ENCODE data around the gene PDGFRB.

PDGFRB gene

DNA sequence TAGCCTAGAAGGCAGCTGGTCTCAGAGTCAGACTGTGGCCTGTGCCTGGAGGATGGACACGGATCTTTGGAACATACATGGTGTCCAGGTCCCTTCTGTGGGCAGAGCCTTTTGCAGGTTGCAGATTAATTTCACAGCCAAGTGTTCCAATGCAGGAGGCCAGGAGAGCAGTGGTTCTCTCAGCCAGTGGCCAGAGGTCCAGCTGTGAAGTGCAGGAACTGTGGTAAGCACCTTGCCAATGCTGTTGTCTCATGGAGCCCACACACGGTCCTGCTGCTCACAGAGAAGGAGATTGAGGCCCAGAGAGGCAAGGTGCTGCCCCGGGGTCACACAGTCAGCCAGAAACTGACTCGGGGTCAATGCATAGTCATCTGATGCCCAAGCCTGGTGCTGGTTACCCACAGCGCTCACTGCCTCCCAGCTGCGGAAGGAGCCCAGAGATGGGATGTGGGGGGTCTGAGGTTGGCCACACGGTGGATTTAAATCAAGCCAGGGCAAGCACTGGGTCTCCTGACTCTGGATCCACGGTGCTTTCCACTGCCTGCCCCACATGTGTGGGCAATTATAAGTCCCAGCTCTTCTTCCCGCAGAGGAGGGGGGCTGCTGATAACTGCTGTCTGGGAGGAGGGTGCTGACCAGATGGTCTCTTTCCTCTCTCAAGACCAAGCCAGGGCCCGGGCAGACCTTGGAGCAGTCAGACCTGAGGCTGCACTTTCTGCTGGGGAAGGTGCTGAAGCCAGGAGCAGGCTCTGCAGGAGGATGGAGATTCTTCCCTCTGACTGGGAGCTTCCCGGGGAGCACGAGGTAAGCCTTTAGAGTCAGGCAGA is 2.8 kb downstream of the PDGFRB start:
- Histone ChIP-seq H3K4me3 (replicated peaks; ENCODE audit: insufficient read depth, low read length) (no peak overlapping the region), H3K27me3 (ENCODE audit: insufficient read depth, poor library complexity, severe bottlenecking) (peaks cover 8% of the 10 kb centered on the region), H3K27ac (replicated peaks) (no peak overlapping the region)
- TF ChIP-seq CTCF (IDR thresholded peaks at IDR 0.05; ENCODE audit: insufficient read depth, low read length) (no peak), GABPA (IDR thresholded peaks at IDR 0.05; ENCODE audit: low read depth) (no peak), REST (IDR thresholded peaks at IDR 0.05; ENCODE audit: insufficient replicate concordance, low read depth) (no peak), POLR2AphosphoS5 (IDR thresholded peaks at IDR 0.05; ENCODE audit: low read depth) (no peak), SPI1 (IDR thresholded peaks at IDR 0.05; ENCODE audit: borderline replicate concordance, low read depth) (no peak)
- no peak for DNase-seq (ENCODE audit: low read depth in 1 of 2, low spot score in 1 of 2)

DNA sequence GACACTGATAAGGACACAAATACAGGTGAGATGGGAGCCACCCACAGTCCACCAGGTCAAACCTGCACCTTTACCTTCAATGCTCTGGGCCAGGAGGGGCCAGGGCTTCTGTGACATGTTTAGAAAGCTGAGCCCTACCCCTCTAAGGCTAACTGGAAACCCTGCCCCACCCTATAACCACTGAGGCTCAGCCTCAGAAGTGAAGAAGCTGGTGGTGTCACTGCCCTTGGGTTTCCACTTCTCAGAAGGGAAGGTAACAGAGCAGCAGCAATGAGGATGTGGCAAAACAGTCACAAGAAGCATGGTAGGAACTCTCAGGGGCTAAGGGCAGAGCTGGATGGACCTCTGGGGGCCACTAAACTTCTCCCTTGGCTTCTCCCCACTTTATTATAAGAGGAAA is 6.0 kb downstream of the PDGFRB start:
- no peak overlapping the region for H3K27ac ChIP-seq (replicated peaks)
- no peaks in the 10 kb centered on the region for H3K27me3 ChIP-seq (ENCODE audit: insufficient read depth, poor library complexity, severe bottlenecking)
- TF ChIP-seq POLR2AphosphoS5 (IDR thresholded peaks at IDR 0.05; ENCODE audit: low read depth) = no peak
- DNase-seq (ENCODE audit: low read depth in 1 of 2, low spot score in 1 of 2) = no peak
- H3K4me3 ChIP-seq (replicated peaks; ENCODE audit: insufficient read depth, low read length) = no peak overlapping the region

- Histone ChIP-seq H3K27ac (replicated peaks) (no peak overlapping the region), H3K4me3 (replicated peaks; ENCODE audit: insufficient read depth, low read length) (no peak overlapping the region), H3K27me3 (ENCODE audit: insufficient read depth, poor library complexity, severe bottlenecking) (no peaks in the 10 kb centered on the region)
- DNase-seq (ENCODE audit: low read depth in 1 of 2, low spot score in 1 of 2) = no peak
- TF ChIP-seq SPI1 (IDR thresholded peaks at IDR 0.05; ENCODE audit: borderline replicate concordance, low read depth) (no peak), CTCF (IDR thresholded peaks at IDR 0.05; ENCODE audit: insufficient read depth, low read length) (no peak), GABPA (IDR thresholded peaks at IDR 0.05; ENCODE audit: low read depth) (no peak), REST (IDR thresholded peaks at IDR 0.05; ENCODE audit: insufficient replicate concordance, low read depth) (no peak), POLR2AphosphoS5 (IDR thresholded peaks at IDR 0.05; ENCODE audit: low read depth) (no peak)
These were observed 7.3 kb downstream of the PDGFRB start for GRCh38 chr5:150148117-150148927.

DNA sequence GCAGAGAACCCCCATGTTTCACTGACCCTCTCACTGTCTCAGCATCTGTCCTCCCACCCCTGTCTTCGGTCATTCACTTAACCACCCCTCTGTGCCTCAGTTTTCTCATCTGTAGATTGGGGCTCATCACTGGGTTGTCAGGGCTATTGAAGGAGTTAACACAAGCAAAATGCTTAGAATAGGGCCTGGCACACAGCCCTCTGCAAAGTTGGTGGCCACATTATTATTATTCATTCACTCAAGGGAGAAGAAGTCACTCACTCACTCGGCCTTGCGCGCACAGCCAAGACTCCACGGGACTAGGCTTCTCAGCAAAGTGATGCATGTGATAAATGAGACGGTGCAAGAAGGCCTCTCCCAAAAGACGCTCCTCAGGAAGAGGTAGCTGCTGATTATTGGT is 8.0 kb downstream of the PDGFRB start:
- TF ChIP-seq CTCF (IDR thresholded peaks at IDR 0.05; ENCODE audit: insufficient read depth, low read length) (no peak), GABPA (IDR thresholded peaks at IDR 0.05; ENCODE audit: low read depth) (no peak), REST (IDR thresholded peaks at IDR 0.05; ENCODE audit: insufficient replicate concordance, low read depth) (no peak), POLR2AphosphoS5 (IDR thresholded peaks at IDR 0.05; ENCODE audit: low read depth) (no peak), SPI1 (IDR thresholded peaks at IDR 0.05; ENCODE audit: borderline replicate concordance, low read depth) (no peak)
- no peak overlapping the region for H3K27ac ChIP-seq (replicated peaks)

More for the DNA sequence above, 8.0 kb downstream of the PDGFRB start:
- no peak for DNase-seq (ENCODE audit: low read depth in 1 of 2, low spot score in 1 of 2)
- Histone ChIP-seq H3K4me3 (replicated peaks; ENCODE audit: insufficient read depth, low read length) (no peak overlapping the region), H3K27me3 (ENCODE audit: insufficient read depth, poor library complexity, severe bottlenecking) (no peaks in the 10 kb centered on the region)

Measured in HL-60 (cell line).